ENCODE measurements around the gene SLC19A1.
A peak's percentile ranks its signal among the peaks of the same experiment; 100 is the strongest.

The SLC19A1 gene

GRCh38 chr21:45477176-45478114, 64.8 kb downstream of the SLC19A1 start:
- Histone ChIP-seq H3K4me3 (replicated peaks; ENCODE audit: insufficient read depth, low read length) (no peak overlapping the region), H3K27ac (replicated peaks) (peak overlapping the region; percentile 92), H3K27me3 (ENCODE audit: insufficient read depth, poor library complexity, severe bottlenecking) (no peaks in the 10 kb centered on the region)
- TF ChIP-seq POLR2AphosphoS5 (IDR thresholded peaks at IDR 0.05; ENCODE audit: low read depth) (no peak), REST (IDR thresholded peaks at IDR 0.05; ENCODE audit: insufficient replicate concordance, low read depth) (no peak), GABPA (IDR thresholded peaks at IDR 0.05; ENCODE audit: low read depth) (no peak)
- no peak for DNase-seq (ENCODE audit: low read depth in 1 of 2, low spot score in 1 of 2)

DNA sequence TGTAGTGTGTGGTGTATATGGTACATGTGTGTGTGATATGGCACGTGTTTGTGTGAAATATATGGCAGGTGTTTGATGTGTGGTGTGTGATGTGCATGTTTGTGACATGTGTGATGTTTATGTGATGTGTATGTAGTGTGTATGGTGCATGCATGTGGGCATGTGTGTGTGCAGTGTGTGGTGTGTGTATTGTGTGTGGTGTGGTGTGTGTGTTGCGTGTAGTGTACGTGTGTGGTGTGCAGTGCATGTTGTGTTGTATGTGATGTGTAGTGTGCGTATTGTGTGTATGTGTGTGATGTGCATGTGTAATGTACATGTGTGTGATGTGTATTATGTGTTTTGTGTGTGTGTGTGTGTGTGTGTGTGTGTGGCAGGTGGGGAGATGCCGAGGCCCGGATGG, 65.7 kb downstream of the SLC19A1 start:
- Histone ChIP-seq H3K27ac (replicated peaks) (no peak overlapping the region), H3K4me3 (replicated peaks; ENCODE audit: insufficient read depth, low read length) (no peak overlapping the region), H3K27me3 (ENCODE audit: insufficient read depth, poor library complexity, severe bottlenecking) (no peaks in the 10 kb centered on the region)
- TF ChIP-seq POLR2AphosphoS5 (IDR thresholded peaks at IDR 0.05; ENCODE audit: low read depth): no peak
- TF ChIP-seq, protein P1, sequence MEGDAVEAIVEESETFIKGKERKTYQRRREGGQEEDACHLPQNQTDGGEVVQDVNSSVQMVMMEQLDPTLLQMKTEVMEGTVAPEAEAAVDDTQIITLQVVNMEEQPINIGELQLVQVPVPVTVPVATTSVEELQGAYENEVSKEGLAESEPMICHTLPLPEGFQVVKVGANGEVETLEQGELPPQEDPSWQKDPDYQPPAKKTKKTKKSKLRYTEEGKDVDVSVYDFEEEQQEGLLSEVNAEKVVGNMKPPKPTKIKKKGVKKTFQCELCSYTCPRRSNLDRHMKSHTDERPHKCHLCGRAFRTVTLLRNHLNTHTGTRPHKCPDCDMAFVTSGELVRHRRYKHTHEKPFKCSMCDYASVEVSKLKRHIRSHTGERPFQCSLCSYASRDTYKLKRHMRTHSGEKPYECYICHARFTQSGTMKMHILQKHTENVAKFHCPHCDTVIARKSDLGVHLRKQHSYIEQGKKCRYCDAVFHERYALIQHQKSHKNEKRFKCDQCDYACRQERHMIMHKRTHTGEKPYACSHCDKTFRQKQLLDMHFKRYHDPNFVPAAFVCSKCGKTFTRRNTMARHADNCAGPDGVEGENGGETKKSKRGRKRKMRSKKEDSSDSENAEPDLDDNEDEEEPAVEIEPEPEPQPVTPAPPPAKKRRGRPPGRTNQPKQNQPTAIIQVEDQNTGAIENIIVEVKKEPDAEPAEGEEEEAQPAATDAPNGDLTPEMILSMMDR (IDR thresholded peaks at IDR 0.05; ENCODE audit: insufficient read depth, low read length): no peak
- no peak for TF ChIP-seq SPI1 (IDR thresholded peaks at IDR 0.05; ENCODE audit: borderline replicate concordance, low read depth)
- no peak for TF ChIP-seq GABPA (IDR thresholded peaks at IDR 0.05; ENCODE audit: low read depth)
- no peak for TF ChIP-seq REST (IDR thresholded peaks at IDR 0.05; ENCODE audit: insufficient replicate concordance, low read depth)
- no peak for DNase-seq (ENCODE audit: low read depth in 1 of 2, low spot score in 1 of 2)

DNA sequence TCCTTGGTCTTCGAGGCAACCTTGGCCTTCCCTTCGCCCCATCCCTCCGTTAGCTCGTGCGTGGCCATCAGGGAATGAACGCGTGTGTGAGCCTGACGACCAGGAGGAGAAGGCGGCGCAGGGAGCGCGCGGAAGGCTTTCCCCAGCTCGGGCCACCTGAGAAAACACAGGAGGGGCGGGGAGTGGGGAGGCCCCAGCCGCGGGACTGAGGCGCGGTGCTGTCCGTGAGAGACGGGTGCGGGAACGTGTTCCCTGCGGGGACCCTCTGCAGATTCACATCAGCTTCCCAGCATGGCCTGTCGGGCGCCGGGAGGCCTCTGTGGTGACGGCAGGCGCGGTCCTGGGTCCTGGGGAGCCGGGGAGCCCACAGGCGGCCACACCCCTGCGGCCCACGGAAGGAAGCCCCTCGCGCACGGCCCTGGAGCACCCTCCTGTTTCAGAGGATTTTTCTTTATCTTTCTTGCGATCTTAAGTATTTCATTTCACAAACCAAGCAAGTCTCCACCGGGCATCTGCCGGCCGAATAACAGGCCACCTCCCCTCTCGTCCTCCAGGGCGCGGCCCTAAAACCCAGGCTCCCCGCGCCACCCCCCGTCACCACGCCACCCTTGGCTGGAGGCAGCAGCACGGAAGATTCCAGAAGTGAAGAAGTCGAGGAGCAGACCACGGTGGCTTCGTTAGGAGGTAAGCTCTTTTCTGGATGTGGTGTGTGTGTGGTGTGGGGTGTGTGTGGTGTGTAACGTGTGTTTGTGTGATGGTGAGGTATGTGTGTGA, 66.3 kb downstream of the SLC19A1 start:
- no peak for DNase-seq (ENCODE audit: low read depth in 1 of 2, low spot score in 1 of 2)
- Histone ChIP-seq H3K27ac (replicated peaks) (no peak overlapping the region), H3K27me3 (ENCODE audit: insufficient read depth, poor library complexity, severe bottlenecking) (no peaks in the 10 kb centered on the region), H3K4me3 (replicated peaks; ENCODE audit: insufficient read depth, low read length) (no peak overlapping the region)
- TF ChIP-seq, protein P1 (IDR thresholded peaks at IDR 0.05; ENCODE audit: insufficient read depth, low read length): no peak
- TF ChIP-seq SPI1 (IDR thresholded peaks at IDR 0.05; ENCODE audit: borderline replicate concordance, low read depth) (no peak), REST (IDR thresholded peaks at IDR 0.05; ENCODE audit: insufficient replicate concordance, low read depth) (no peak), POLR2AphosphoS5 (IDR thresholded peaks at IDR 0.05; ENCODE audit: low read depth) (no peak), GABPA (IDR thresholded peaks at IDR 0.05; ENCODE audit: low read depth) (no peak)

Data from HL-60 (cell line).